SJCRH30 (cell line): ENCODE results near the gene APOL2. TPM values are rescaled to one million over a fixed set of nuclear protein-coding genes. Genes with fewer than 3 reads are reported as not detected.
"Not testable (repeated sequence)": the region's sequence is repeated elsewhere in the genome, so short reads cannot be mapped to it uniquely, and the experiment has no call there.

Experiments
- DNase-seq, 2 experiments: peaks; one replicate each; pipeline ENCODE4 v3.0.0-alpha.2; 2015 to 2020
- H3K27ac ChIP-seq: fragments of 250-450 bp; sonication (Bioruptor Pico); 2 replicates; pipeline ENCODE4 v1.5.1; 2020; ENCODE audit warnings: mild to moderate bottlenecking, moderate library complexity
- H3K27me3 ChIP-seq: fragments of 250-450 bp; sonication (Bioruptor Pico); 2 replicates; pipeline ENCODE4 v1.5.1; 2020; ENCODE audit warnings: mild to moderate bottlenecking, moderate library complexity
- H3K36me3 ChIP-seq: fragments of 250-450 bp; sonication (Bioruptor Pico); 2 replicates; pipeline ENCODE4 v1.5.1; 2020; ENCODE audit warnings: mild to moderate bottlenecking, moderate library complexity
- H3K4me1 ChIP-seq: fragments of 250-450 bp; sonication (Bioruptor Pico); 2 replicates; pipeline ENCODE4 v1.5.1; 2020; ENCODE audit warnings: mild to moderate bottlenecking, moderate library complexity
- H3K4me3 ChIP-seq: fragments of 250-450 bp; sonication (Bioruptor Pico); 2 replicates; pipeline ENCODE4 v1.5.1; 2020; ENCODE audit warnings: mild to moderate bottlenecking, moderate library complexity
- H3K9me3 ChIP-seq: fragments of 250-450 bp; sonication (Bioruptor Pico); replicated peaks from 2 replicates; pipeline ENCODE4 v1.5.1; 2020; ENCODE audit warnings: mild to moderate bottlenecking, moderate library complexity
- total RNA-seq: library from RNA; depleted of rRNA; stranded (reverse); fragments of >200 nt; shearing (Covaris generic); gene quantifications from 2 replicates; pipeline ENCODE4 v1.2.3, GENCODE V29; 2014

Gene APOL2
- total RNA-seq, 1 experiment from 2014 or later = 1.9 TPM

DNA sequence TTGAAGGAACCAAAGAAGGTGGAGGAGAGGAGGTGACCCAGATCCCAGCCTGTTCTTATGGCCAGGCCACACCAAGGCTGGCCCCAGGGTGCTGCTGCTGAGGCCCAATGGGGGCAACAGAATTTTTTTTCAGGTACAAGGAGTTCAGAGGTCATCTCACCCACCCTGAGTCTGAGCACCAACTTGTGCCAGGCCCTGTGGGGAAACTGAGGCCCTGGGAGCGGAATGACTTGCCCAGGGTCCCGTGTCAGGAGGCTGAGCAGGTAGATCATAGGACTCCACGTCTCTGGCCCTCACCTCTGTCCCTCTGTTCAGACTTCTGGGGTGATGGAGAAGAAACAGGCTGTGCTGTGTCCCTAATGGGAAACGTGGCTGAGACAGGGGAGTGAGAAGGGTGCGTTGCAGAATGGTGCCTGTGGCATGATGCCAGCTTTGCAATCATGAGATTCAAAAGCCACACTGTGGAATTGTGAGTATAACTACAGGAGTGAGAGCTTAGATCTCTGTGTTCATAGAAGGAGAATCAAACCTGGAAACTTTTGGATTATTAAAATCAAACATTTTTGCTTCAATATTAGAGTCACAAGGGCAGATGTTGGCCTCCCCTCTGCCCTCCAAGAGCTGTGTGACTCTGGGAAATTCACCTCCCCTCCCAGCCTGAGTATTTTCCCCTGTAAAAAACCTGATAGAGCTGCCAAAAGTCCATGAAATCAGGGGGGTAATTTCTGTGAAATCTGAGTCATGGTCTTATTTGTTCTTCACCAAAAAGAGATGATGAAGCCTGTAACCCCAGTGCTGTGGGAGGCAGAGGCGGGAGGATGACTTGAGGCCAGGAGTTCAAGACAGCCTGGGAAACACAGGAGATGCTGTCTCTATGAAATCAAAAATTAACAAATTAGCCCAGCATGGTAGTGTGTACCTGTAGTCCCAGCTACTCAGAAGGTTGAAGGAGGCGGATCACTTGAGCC lies 14.5 kb upstream of the APOL2 start:
- no peaks in the 10 kb centered on the region for H3K36me3 ChIP-seq
- no peak overlapping the region for H3K27ac ChIP-seq
- DNase-seq = no peak
- no peak overlapping the region for H3K4me3 ChIP-seq
- H3K27me3 ChIP-seq = no peaks in the 10 kb centered on the region
- peaks cover 2% of the 10 kb centered on the region for H3K4me1 ChIP-seq
- no peaks in the 10 kb centered on the region for H3K9me3 ChIP-seq

DNA sequence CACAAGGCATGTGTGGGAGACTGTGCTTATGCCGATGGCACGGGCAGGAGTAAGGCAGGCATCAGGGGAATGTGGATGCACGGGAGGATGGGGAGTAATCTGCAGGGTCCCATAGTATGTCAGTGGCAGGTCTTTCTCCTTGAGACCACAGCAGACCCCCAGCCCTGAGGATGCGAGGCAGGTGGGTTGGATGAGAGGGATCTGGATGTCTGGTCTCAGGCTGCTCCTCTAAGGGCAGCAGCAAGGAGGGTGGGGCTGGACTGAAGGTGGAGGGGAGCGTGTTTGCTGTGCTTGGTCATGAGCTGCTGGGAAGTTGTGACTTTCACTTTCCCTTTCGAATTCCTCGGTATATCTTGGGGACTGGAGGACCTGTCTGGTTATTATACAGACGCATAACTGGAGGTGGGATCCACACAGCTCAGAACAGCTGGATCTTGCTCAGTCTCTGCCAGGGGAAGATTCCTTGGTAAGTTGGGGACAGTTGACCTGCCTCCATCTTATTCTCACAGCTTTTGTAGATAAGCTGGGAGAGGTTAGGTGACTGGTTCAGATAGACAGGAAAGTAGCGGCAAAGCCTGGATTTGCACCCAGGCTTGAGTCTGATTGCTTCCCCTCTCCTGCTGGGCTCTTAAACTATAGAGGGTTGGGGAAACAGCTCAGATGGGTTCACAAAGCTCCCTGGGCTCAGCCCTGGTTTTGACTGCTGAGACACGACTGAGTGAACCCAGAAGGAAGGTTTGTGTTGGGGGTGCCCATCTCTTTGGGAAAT lies 13.6 kb upstream of the APOL2 start, which contains the start of gene APOL1:
APOL1 (plus strand) TSS at position 380 of the 769 bp plus-strand sequence. CDS start 1,823 bp downstream, outside the sequence.
- Histone ChIP-seq H3K36me3 (no peaks in the 10 kb centered on the region), H3K4me3 (no peak within 1 kb of the TSS), H3K27ac (no peak within 1 kb of the TSS), H3K27me3 (no peaks in the 10 kb centered on the region), H3K4me1 (no peaks in the 10 kb centered on the region), H3K9me3 (no peaks in the 10 kb centered on the region)
- no peak for DNase-seq

DNA sequence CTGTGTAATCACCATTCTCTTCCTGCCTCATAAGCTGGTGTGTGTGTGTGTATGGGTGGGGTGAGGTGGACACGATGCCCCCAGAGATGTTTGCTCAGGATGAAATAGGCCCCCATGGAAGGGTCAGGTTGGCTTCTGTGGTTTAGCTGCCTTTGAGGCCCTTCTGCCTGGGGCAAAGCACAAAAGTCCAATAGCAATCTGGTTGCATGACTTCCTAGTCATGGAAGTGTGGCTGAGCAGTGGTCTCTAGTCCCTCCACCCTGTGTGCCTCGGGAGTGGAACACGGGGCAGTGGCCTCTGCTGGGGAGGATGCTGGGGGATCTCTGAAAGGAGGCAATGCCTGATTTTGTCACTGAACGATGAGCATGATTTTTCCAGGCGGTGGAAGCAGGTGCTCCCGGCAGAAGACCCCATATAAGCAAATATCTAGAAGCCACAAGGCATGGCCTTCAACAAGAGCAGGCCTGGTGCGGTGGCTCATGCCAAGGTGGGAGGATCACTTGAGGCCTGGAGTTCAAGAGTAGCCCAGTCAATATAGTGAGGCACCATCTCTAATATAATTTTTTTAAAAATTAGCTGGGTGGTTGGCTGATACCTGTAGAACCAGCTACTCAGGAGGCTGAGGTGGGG lies 12.8 kb upstream of the APOL2 start:
- H3K27ac ChIP-seq, DNase-seq, H3K27me3 ChIP-seq, H3K4me3 ChIP-seq, H3K4me1 ChIP-seq, H3K9me3 ChIP-seq, H3K36me3 ChIP-seq: not testable (repeated sequence)

GRCh38 chr22:36250292-36250960 lies 11.1 kb upstream of the APOL2 start:
- H3K36me3 ChIP-seq, H3K4me3 ChIP-seq, DNase-seq, H3K4me1 ChIP-seq, H3K27me3 ChIP-seq, H3K27ac ChIP-seq, H3K9me3 ChIP-seq: not testable (repeated sequence)

GRCh38 chr22:36249160-36249559 lies 9.8 kb upstream of the APOL2 start:
- no peak for DNase-seq
- no peak overlapping the region for H3K27ac ChIP-seq
- H3K27me3 ChIP-seq = no peaks in the 10 kb centered on the region
- H3K9me3 ChIP-seq = no peaks in the 10 kb centered on the region
- no peaks in the 10 kb centered on the region for H3K36me3 ChIP-seq
- H3K4me1 ChIP-seq = peaks cover 9% of the 10 kb centered on the region
- H3K4me3 ChIP-seq = no peak overlapping the region

- Histone ChIP-seq H3K27ac (no peak overlapping the region), H3K9me3 (no peaks in the 10 kb centered on the region), H3K4me1 (peaks cover 9% of the 10 kb centered on the region), H3K36me3 (no peaks in the 10 kb centered on the region), H3K27me3 (no peaks in the 10 kb centered on the region), H3K4me3 (no peak overlapping the region)
- DNase-seq = no peak
Observed at GRCh38 chr22:36247955-36248354, 8.6 kb upstream of the APOL2 start.

DNA sequence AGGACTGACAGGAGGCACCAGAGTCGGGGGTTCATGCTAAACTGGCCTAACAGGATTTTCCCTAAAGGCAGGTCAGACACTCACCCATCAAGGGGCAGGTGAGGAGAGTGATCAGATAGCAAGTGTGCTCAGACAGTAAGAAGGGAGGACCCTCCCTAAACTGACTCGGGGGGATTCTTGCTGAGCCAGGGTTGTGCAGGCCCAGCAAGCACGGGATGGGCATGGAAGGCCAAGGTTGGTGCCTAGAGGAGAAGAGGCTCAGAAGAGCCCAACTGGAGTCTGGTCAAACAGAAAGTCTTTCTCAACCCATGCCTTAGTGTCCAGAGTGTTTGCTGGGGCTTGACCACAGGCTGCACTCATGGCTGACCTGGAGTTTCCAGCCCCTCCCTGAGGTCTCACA lies 7.4 kb upstream of the APOL2 start:
- H3K36me3 ChIP-seq = no peaks in the 10 kb centered on the region
- H3K27me3 ChIP-seq = no peaks in the 10 kb centered on the region
- H3K27ac ChIP-seq = no peak overlapping the region
- H3K4me3 ChIP-seq = no peak overlapping the region
- H3K4me1 ChIP-seq = peaks cover 9% of the 10 kb centered on the region
- no peaks in the 10 kb centered on the region for H3K9me3 ChIP-seq
- DNase-seq = no peak

GRCh38 chr22:36245805-36246356 lies 6.6 kb upstream of the APOL2 start:
- Histone ChIP-seq H3K4me1 (peaks cover 9% of the 10 kb centered on the region), H3K4me3 (no peak overlapping the region), H3K27ac (no peak overlapping the region), H3K9me3 (no peaks in the 10 kb centered on the region), H3K36me3 (no peaks in the 10 kb centered on the region), H3K27me3 (no peaks in the 10 kb centered on the region)
- no peak for DNase-seq

- DNase-seq = peak in 1 of 2 experiments; percentile 38
- Histone ChIP-seq H3K4me1 (peaks cover 9% of the 10 kb centered on the region), H3K27me3 (no peaks in the 10 kb centered on the region), H3K27ac (no peak overlapping the region), H3K36me3 (no peaks in the 10 kb centered on the region), H3K4me3 (no peak overlapping the region), H3K9me3 (no peaks in the 10 kb centered on the region)
Observed at GRCh38 chr22:36244522-36245391, 5.4 kb upstream of the APOL2 start.

GRCh38 chr22:36243986-36244385 lies 4.7 kb upstream of the APOL2 start:
- Histone ChIP-seq H3K27ac (no peak overlapping the region), H3K27me3 (no peaks in the 10 kb centered on the region), H3K4me3 (no peak overlapping the region), H3K4me1 (peaks cover 9% of the 10 kb centered on the region), H3K36me3 (no peaks in the 10 kb centered on the region), H3K9me3 (no peaks in the 10 kb centered on the region)
- DNase-seq = no peak

DNA sequence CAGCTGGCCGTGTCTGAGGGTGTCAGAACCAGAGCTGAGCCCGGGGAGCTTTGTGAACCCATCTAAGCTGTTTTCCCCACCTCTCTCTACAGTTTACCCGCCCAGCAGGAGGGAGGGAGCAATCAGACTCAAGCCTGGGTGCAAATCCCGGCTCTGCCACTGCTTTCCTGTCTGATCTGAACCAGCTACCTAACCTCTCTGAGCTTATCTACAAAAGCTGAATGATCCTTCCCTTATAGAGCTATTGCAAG lies 252 bp downstream of the APOL2 start:
- Histone ChIP-seq H3K27ac (no peak overlapping the region), H3K36me3 (no peaks in the 10 kb centered on the region), H3K4me1 (no peaks in the 10 kb centered on the region; the same call in 1 of the 2 replicates), H3K4me3 (peak overlapping the region; percentile 43), H3K27me3 (no peaks in the 10 kb centered on the region), H3K9me3 (peaks cover 4% of the 10 kb centered on the region; the same call in 1 of the 2 replicates)
- no peak for DNase-seq

DNA sequence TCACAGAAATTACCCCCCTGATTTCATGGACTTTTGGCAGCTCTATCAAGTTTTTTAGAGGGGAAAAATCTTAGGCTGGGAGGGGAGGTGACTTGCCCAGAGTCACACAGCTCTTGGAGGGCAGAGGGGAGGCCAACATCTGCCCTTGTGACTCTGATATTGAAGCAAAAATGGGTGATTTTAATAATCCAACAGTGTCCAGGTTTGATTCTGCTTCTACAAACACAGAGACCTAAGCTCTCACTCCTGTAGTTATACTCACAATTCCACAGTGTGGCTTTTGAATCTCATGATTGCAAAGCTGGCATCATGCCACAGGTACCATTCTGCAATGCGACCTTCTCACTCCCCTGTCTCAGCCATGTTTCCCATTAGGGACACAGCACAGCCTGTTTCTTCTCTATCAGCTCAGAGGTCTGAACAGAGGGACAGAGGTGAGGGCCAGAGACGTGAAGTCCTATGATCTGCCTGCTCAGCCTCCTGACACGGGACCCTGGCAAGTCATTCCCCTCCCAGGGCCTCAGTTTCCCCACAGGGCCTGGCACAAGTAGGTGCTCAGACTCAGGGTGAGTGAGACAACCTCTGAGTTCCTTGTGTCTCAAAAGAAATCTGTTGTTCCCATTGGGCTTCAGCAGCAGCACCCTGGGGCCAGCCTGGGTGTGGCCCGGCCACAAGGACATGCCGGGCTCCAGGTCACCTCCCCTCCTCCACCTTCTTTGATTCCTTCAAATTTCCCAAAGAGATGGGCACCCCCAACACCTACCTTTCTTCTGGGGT lies 766 bp downstream of the APOL2 start:
- no peaks in the 10 kb centered on the region; the same call in 1 of the 2 replicates for H3K4me1 ChIP-seq
- peak in 1 of 2 experiments; percentile 10 for DNase-seq
- no peaks in the 10 kb centered on the region for H3K36me3 ChIP-seq

More for the DNA sequence above, 766 bp downstream of the APOL2 start:
- Histone ChIP-seq H3K9me3 (peaks cover 4% of the 10 kb centered on the region; the same call in 1 of the 2 replicates), H3K27ac (no peak overlapping the region), H3K4me3 (peak overlapping the region; percentile 43), H3K27me3 (no peaks in the 10 kb centered on the region)
